Ovary (tissue), 3 donors: ENCODE results near the gene IDI2.

ENCODE experiments used
- EP300 ChIP-seq: sonication (generic); formaldehyde crosslinking; IDR thresholded peaks from one replicate; pipeline ENCODE4 v1.6.1; 2017; ENCODE audit warnings: antibody characterized with exemption
- POLR2A ChIP-seq: fragments of 450-650 bp; IDR thresholded peaks from one replicate; pipeline ENCODE4 v1.6.1; 2017; ENCODE audit warnings: antibody characterized with exemption, mild to moderate bottlenecking, moderate library complexity
- TF ChIP-seq, protein P1 (sequence below), 3 donors: fragments of 450-650 bp in 2 of 3; fragments of 200-600 bp in 1 of 3; IDR thresholded peaks; one replicate each; pipeline versions ENCODE4 v1.5.1 to v1.8.0; 2016 to 2022; ENCODE audit warnings: antibody characterized with exemption in 3 of 3, mild to moderate bottlenecking in 1 of 3
- donor health status: DM: no; HTN: no; CAD: no.

DNA sequence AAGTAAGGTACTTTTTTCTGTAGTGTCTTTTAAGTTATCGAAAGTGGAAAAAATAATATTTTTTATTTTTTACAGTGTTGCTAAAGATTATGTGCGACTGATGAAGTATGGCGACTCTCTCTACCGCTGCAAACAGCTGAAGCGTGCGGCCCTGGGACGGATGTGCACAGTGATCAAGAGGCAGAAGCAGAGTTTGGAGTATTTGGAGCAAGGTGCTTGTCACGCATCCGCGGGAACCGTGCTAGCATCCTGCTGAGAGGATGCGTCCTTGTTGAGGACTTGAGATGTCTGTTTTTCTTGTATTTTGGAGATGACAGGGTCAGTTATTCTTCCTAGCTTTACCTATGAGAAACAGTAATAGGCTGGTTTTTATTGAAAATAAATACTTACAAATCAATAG is 29.6 kb downstream of the IDI2 start:
- TF ChIP-seq, protein P1, sequence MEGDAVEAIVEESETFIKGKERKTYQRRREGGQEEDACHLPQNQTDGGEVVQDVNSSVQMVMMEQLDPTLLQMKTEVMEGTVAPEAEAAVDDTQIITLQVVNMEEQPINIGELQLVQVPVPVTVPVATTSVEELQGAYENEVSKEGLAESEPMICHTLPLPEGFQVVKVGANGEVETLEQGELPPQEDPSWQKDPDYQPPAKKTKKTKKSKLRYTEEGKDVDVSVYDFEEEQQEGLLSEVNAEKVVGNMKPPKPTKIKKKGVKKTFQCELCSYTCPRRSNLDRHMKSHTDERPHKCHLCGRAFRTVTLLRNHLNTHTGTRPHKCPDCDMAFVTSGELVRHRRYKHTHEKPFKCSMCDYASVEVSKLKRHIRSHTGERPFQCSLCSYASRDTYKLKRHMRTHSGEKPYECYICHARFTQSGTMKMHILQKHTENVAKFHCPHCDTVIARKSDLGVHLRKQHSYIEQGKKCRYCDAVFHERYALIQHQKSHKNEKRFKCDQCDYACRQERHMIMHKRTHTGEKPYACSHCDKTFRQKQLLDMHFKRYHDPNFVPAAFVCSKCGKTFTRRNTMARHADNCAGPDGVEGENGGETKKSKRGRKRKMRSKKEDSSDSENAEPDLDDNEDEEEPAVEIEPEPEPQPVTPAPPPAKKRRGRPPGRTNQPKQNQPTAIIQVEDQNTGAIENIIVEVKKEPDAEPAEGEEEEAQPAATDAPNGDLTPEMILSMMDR (IDR thresholded peaks at IDR 0.05) = no peak
- TF ChIP-seq EP300 (no peak), POLR2A (no peak)
